ENCODE data around the gene CASP10.

GRCh38 chr2:201273330-201273983 lies 90.5 kb downstream of the CASP10 start:
- TF ChIP-seq, protein P1, sequence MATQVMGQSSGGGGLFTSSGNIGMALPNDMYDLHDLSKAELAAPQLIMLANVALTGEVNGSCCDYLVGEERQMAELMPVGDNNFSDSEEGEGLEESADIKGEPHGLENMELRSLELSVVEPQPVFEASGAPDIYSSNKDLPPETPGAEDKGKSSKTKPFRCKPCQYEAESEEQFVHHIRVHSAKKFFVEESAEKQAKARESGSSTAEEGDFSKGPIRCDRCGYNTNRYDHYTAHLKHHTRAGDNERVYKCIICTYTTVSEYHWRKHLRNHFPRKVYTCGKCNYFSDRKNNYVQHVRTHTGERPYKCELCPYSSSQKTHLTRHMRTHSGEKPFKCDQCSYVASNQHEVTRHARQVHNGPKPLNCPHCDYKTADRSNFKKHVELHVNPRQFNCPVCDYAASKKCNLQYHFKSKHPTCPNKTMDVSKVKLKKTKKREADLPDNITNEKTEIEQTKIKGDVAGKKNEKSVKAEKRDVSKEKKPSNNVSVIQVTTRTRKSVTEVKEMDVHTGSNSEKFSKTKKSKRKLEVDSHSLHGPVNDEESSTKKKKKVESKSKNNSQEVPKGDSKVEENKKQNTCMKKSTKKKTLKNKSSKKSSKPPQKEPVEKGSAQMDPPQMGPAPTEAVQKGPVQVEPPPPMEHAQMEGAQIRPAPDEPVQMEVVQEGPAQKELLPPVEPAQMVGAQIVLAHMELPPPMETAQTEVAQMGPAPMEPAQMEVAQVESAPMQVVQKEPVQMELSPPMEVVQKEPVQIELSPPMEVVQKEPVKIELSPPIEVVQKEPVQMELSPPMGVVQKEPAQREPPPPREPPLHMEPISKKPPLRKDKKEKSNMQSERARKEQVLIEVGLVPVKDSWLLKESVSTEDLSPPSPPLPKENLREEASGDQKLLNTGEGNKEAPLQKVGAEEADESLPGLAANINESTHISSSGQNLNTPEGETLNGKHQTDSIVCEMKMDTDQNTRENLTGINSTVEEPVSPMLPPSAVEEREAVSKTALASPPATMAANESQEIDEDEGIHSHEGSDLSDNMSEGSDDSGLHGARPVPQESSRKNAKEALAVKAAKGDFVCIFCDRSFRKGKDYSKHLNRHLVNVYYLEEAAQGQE (IDR thresholded peaks at IDR 0.05; ENCODE audit: insufficient replicate concordance, low read depth), result no peak
- TF ChIP-seq, protein P2, sequence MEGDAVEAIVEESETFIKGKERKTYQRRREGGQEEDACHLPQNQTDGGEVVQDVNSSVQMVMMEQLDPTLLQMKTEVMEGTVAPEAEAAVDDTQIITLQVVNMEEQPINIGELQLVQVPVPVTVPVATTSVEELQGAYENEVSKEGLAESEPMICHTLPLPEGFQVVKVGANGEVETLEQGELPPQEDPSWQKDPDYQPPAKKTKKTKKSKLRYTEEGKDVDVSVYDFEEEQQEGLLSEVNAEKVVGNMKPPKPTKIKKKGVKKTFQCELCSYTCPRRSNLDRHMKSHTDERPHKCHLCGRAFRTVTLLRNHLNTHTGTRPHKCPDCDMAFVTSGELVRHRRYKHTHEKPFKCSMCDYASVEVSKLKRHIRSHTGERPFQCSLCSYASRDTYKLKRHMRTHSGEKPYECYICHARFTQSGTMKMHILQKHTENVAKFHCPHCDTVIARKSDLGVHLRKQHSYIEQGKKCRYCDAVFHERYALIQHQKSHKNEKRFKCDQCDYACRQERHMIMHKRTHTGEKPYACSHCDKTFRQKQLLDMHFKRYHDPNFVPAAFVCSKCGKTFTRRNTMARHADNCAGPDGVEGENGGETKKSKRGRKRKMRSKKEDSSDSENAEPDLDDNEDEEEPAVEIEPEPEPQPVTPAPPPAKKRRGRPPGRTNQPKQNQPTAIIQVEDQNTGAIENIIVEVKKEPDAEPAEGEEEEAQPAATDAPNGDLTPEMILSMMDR (IDR thresholded peaks at IDR 0.05; ENCODE audit: insufficient read depth, low read length), result no peak
- TF ChIP-seq SPI1 (IDR thresholded peaks at IDR 0.05; ENCODE audit: borderline replicate concordance, low read depth) (no peak), POLR2AphosphoS5 (IDR thresholded peaks at IDR 0.05; ENCODE audit: low read depth) (no peak), GABPA (IDR thresholded peaks at IDR 0.05; ENCODE audit: low read depth) (no peak)
